Nephron progenitor cell (in vitro differentiated cells): ENCODE data around the gene FGF12.

Experiments
- DNase-seq: peaks from one replicate; pipeline ENCODE4 v3.0.0; 2021
- H3K27ac Mint-ChIP-seq: 2 replicates; pipeline ENCODE4 v1.8.0; 2021; ENCODE audit warnings: mild to moderate bottlenecking, moderate library complexity, mixed read lengths
- H3K27me3 Mint-ChIP-seq: 2 replicates; pipeline ENCODE4 v1.8.0; 2021; ENCODE audit warnings: mild to moderate bottlenecking, low read depth, mixed read lengths; ENCODE audit not compliant: poor library complexity
- H3K36me3 Mint-ChIP-seq: 2 replicates; pipeline ENCODE4 v1.8.0; 2021; ENCODE audit warnings: low read depth, mixed read lengths
- H3K4me1 Mint-ChIP-seq: 2 replicates; pipeline ENCODE4 v1.8.0; 2021; ENCODE audit warnings: mixed read lengths
- H3K4me3 Mint-ChIP-seq: 2 replicates; pipeline ENCODE4 v1.8.0; 2021; ENCODE audit warnings: mild to moderate bottlenecking, moderate library complexity, mixed read lengths
- H3K9me3 Mint-ChIP-seq: 2 replicates; pipeline ENCODE4 v1.8.0; 2021; ENCODE audit warnings: mild to moderate bottlenecking, moderate library complexity, mixed read lengths
- CTCF ChIP-seq: fragments of 200-600 bp; sonication (generic); IDR thresholded peaks from 2 replicates; pipeline ENCODE4 v1.5.0; 2021; ENCODE audit warnings: antibody characterized with exemption

Gene FGF12

GRCh38 chr3:192260116-192261010 lies 467.0 kb downstream of the FGF12 start:
- no peak for DNase-seq
- no peaks in the 10 kb centered on the region for H3K36me3 Mint-ChIP-seq
- no peaks in the 10 kb centered on the region for H3K4me1 Mint-ChIP-seq
- no peak for TF ChIP-seq CTCF
- no peaks in the 10 kb centered on the region for H3K9me3 Mint-ChIP-seq
- H3K4me3 Mint-ChIP-seq = no peak overlapping the region
- no peak overlapping the region for H3K27ac Mint-ChIP-seq
- H3K27me3 Mint-ChIP-seq = no peaks in the 10 kb centered on the region

DNA sequence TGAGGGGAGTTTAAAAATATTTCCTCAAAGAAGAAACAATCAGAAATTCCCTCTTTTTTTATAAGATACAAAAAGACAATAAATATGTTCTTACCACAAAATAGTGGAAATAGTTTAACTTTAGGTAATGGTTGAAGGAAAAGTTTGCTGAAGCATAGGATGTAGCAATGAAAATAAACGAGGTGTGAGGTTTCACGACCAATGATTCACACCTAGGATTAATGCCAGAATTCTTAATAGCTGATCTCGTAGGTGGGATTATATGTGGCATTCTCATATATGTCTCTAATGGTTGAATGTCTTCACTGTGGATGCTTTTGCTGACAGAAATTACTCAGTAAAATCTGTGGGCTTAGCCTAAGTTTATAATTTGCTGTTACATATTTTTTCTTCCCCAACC lies 467.7 kb downstream of the FGF12 start:
- no peak for TF ChIP-seq CTCF
- Mint-ChIP-seq H3K9me3 (no peaks in the 10 kb centered on the region), H3K36me3 (no peaks in the 10 kb centered on the region), H3K27me3 (no peaks in the 10 kb centered on the region), H3K27ac (no peak overlapping the region), H3K4me3 (no peak overlapping the region), H3K4me1 (no peaks in the 10 kb centered on the region)
- DNase-seq = no peak

DNA sequence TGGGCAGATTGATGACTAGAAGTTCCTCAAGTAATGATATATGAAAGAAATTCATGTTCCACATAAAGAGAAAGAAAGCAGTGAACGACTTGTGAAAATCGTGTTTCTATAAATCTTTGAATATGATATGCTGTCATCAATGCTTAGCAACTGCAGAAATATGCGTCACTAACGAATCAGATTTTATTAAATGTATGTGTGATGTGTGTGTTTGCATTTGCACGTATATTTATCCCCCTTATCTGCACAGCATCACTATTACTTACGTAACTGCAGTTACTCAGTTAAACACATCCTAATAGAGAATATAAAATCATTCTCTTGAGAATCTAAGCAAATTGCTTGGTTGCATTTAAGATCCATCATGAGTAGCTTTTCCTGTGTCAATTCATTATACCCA lies 468.6 kb downstream of the FGF12 start:
- no peak for TF ChIP-seq CTCF
- Mint-ChIP-seq H3K27me3 (no peaks in the 10 kb centered on the region), H3K4me3 (no peak overlapping the region), H3K27ac (no peak overlapping the region), H3K4me1 (no peaks in the 10 kb centered on the region), H3K9me3 (no peaks in the 10 kb centered on the region), H3K36me3 (no peaks in the 10 kb centered on the region)
- DNase-seq = no peak

- DNase-seq = no peak
- no peak for TF ChIP-seq CTCF
- Mint-ChIP-seq H3K36me3 (no peaks in the 10 kb centered on the region), H3K9me3 (no peaks in the 10 kb centered on the region), H3K4me3 (no peak overlapping the region), H3K27ac (no peak overlapping the region), H3K27me3 (no peaks in the 10 kb centered on the region), H3K4me1 (no peaks in the 10 kb centered on the region)
Measured at GRCh38 chr3:192255839-192256238, 471.5 kb downstream of the FGF12 start.

- no peak overlapping the region for H3K4me3 Mint-ChIP-seq
- no peak for TF ChIP-seq CTCF
- H3K4me1 Mint-ChIP-seq = no peaks in the 10 kb centered on the region
- no peak for DNase-seq
- H3K36me3 Mint-ChIP-seq = no peaks in the 10 kb centered on the region
- H3K9me3 Mint-ChIP-seq = no peaks in the 10 kb centered on the region
- H3K27ac Mint-ChIP-seq = no peak overlapping the region
- H3K27me3 Mint-ChIP-seq = no peaks in the 10 kb centered on the region
Measured at GRCh38 chr3:192253138-192253887, 474.0 kb downstream of the FGF12 start.
